Measurements from ENCODE around the gene PET100. TPM values are rescaled to one million over a fixed set of nuclear protein-coding genes. Genes with fewer than 3 reads are reported as not detected.

Gene PET100
- total RNA-seq, 1 experiment from 2014 or later = 77.6 TPM

- no TSS peak for BruUV-seq (replicated peaks)
- DNase-seq = no peak
- TF ChIP-seq, protein P1, sequence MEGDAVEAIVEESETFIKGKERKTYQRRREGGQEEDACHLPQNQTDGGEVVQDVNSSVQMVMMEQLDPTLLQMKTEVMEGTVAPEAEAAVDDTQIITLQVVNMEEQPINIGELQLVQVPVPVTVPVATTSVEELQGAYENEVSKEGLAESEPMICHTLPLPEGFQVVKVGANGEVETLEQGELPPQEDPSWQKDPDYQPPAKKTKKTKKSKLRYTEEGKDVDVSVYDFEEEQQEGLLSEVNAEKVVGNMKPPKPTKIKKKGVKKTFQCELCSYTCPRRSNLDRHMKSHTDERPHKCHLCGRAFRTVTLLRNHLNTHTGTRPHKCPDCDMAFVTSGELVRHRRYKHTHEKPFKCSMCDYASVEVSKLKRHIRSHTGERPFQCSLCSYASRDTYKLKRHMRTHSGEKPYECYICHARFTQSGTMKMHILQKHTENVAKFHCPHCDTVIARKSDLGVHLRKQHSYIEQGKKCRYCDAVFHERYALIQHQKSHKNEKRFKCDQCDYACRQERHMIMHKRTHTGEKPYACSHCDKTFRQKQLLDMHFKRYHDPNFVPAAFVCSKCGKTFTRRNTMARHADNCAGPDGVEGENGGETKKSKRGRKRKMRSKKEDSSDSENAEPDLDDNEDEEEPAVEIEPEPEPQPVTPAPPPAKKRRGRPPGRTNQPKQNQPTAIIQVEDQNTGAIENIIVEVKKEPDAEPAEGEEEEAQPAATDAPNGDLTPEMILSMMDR (IDR thresholded peaks at IDR 0.05; ENCODE audit: unreplicated experiment) = no peak
- Mint-ChIP-seq H3K4me3 (ENCODE audit: low read depth, unreplicated experiment) (no peak overlapping the region), H3K36me3 (ENCODE audit: insufficient read depth, unreplicated experiment) (no peaks in the 10 kb centered on the region), H3K27ac (ENCODE audit: unreplicated experiment) (no peak overlapping the region), H3K9me3 (ENCODE audit: low read depth, unreplicated experiment) (no peaks in the 10 kb centered on the region), H3K27me3 (ENCODE audit: unreplicated experiment) (no peaks in the 10 kb centered on the region), H3K4me1 (ENCODE audit: low read depth, unreplicated experiment) (no peaks in the 10 kb centered on the region)
- CTCF ChIA-PET = no interaction called here
- intact Hi-C loops (cut with micrococcal nuclease; ENCODE audit: unreplicated experiment) = no loop called here
Measured at GRCh38 chr19:7661744-7662538, 32.3 kb downstream of the PET100 start.

- no peak overlapping the region for H3K27ac Mint-ChIP-seq (ENCODE audit: unreplicated experiment)
- H3K9me3 Mint-ChIP-seq (ENCODE audit: low read depth, unreplicated experiment) = no peaks in the 10 kb centered on the region
- no peak overlapping the region for H3K4me3 Mint-ChIP-seq (ENCODE audit: low read depth, unreplicated experiment)
- BruUV-seq (replicated peaks) = no TSS peak
- intact Hi-C loops (cut with micrococcal nuclease; ENCODE audit: unreplicated experiment) = no loop called here
- H3K4me1 Mint-ChIP-seq (ENCODE audit: low read depth, unreplicated experiment) = no peaks in the 10 kb centered on the region
- no peaks in the 10 kb centered on the region for H3K36me3 Mint-ChIP-seq (ENCODE audit: insufficient read depth, unreplicated experiment)
- DNase-seq = no peak
- H3K27me3 Mint-ChIP-seq (ENCODE audit: unreplicated experiment) = no peaks in the 10 kb centered on the region
- CTCF ChIA-PET = no interaction called here
- TF ChIP-seq, protein P1 (IDR thresholded peaks at IDR 0.05; ENCODE audit: unreplicated experiment) = no peak
Measured at GRCh38 chr19:7662657-7663056, 33.1 kb downstream of the PET100 start.

DNA sequence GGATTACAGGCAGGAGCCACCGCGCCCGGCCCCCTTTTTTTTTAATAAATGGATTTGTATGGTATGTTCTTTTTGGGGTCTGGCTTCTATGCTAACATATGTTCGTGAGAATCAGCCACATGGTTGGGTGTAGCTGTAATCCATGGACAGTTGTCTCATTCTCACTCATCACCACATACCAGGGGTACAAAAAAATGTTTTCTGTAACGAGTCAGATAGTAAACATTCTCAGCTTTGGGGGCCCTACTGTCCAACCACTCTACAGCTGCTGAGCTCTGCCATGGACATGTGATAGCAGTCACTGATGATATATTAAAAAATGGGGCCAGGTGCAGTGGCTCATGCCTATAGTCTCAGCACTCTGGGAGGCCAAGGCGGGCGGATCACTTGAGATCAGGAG is 34.1 kb downstream of the PET100 start:
- CTCF ChIA-PET = no interaction called here
- intact Hi-C loops (cut with micrococcal nuclease; ENCODE audit: unreplicated experiment) = no loop called here
- TF ChIP-seq, protein P1 (IDR thresholded peaks at IDR 0.05; ENCODE audit: unreplicated experiment) = no peak
- Mint-ChIP-seq H3K27ac (ENCODE audit: unreplicated experiment) (no peak overlapping the region), H3K27me3 (ENCODE audit: unreplicated experiment) (peaks cover under 1% of the 10 kb centered on the region), H3K9me3 (ENCODE audit: low read depth, unreplicated experiment) (no peaks in the 10 kb centered on the region), H3K36me3 (ENCODE audit: insufficient read depth, unreplicated experiment) (no peaks in the 10 kb centered on the region), H3K4me1 (ENCODE audit: low read depth, unreplicated experiment) (no peaks in the 10 kb centered on the region), H3K4me3 (ENCODE audit: low read depth, unreplicated experiment) (no peak overlapping the region)
- DNase-seq = no peak
- BruUV-seq (replicated peaks) = no TSS peak

- no TSS peak for BruUV-seq (replicated peaks)
- no peak overlapping the region for H3K27ac Mint-ChIP-seq (ENCODE audit: unreplicated experiment)
- CTCF ChIA-PET = no interaction called here
- no peak for DNase-seq
- peaks cover 14% of the 10 kb centered on the region for H3K27me3 Mint-ChIP-seq (ENCODE audit: unreplicated experiment)
- no peaks in the 10 kb centered on the region for H3K9me3 Mint-ChIP-seq (ENCODE audit: low read depth, unreplicated experiment)
- TF ChIP-seq, protein P1 (IDR thresholded peaks at IDR 0.05; ENCODE audit: unreplicated experiment) = no peak
- peaks cover 3% of the 10 kb centered on the region for H3K4me1 Mint-ChIP-seq (ENCODE audit: low read depth, unreplicated experiment)
- intact Hi-C loops (cut with micrococcal nuclease; ENCODE audit: unreplicated experiment) = no loop called here
- no peaks in the 10 kb centered on the region for H3K36me3 Mint-ChIP-seq (ENCODE audit: insufficient read depth, unreplicated experiment)
- H3K4me3 Mint-ChIP-seq (ENCODE audit: low read depth, unreplicated experiment) = no peak overlapping the region
Measured at GRCh38 chr19:7665076-7665475, 35.5 kb downstream of the PET100 start.

All from Calu3 (cell line).